Stimulated activated CD4-positive, alpha-beta T cell treated with anti-CD3 and anti-CD28 coated beads, Interleukin-2, amount 100 ng/mL, for 4 hours (primary cell): ENCODE measurements around the gene HIF1A.
"Not testable (repeated sequence)": the region's sequence is repeated elsewhere in the genome, so short reads cannot be mapped to it uniquely, and the experiment has no call there.

Source experiments
- DNase-seq: peaks from one replicate; pipeline ENCODE4 v3.0.0-alpha.2; 2020; ENCODE audit warnings: low read depth

The HIF1A gene

GRCh38 chr14:61694830-61695694 lies at the start of gene HIF1A:
Gene HIF1A, plus strand, starts transcription at chr14:61695513. Its CDS starts 292 bp downstream, at chr14:61695805.
- peak; percentile 96 for DNase-seq

GRCh38 chr14:61646366-61647116 lies 48.8 kb upstream of the HIF1A start:
- DNase-seq, result no peak

DNA sequence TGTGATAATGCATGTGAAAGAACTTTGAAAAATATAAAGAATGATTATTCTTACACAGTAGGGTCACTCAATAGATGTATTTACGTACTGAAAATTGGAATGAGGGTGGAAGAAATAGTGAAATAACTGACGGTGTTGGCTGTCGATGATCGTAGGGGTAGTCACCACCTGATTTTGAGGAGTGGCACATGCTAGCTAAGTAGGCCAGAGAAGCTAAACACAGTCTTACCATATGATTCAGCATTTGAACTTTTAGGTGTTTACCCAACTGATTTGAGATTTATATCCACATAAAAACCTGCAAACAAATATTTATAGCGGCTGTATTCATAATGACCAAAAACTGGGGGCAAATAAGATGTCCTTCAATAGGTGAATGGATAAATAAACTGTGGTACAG lies 47.6 kb upstream of the HIF1A start:
- DNase-seq, result no peak

DNA sequence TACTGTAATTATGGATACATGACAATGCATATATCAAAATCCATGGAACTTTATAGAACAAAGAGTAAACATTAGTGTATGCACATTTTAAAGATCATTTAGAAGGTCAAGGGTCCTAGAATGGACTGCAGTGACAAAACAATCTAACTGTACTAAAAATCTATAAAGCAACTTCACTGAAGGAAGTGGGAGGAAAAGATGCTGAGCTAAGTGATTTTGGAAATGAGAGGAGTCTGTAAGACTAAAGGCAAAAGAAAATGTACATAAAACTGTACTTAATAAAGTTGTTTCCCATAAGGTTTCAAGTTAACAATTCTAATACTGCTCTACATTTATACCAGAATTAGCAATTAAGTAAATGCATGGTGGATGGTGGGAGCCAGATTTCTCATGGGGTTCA lies 46.9 kb upstream of the HIF1A start:
- DNase-seq, result no peak

GRCh38 chr14:61649283-61649682 lies 46.0 kb upstream of the HIF1A start:
- no peak for DNase-seq

DNA sequence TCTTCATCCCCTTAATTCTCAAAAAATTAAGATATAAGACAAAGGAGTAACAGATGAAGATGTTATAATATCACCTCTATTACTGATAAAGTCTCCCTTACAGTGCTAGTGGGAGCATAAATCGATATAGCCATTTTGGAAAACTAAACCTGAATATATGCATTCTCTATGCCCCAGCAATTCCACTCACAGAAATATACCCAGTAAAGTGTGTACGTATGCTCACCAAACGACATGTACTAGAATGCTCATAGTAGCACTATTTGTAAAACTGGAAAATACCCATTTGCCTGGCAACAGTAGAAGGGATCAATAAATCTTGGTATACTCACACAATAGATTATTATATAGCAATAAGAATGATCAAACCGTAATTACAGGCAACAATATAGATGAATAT lies 44.0 kb upstream of the HIF1A start:
- no peak for DNase-seq

DNA sequence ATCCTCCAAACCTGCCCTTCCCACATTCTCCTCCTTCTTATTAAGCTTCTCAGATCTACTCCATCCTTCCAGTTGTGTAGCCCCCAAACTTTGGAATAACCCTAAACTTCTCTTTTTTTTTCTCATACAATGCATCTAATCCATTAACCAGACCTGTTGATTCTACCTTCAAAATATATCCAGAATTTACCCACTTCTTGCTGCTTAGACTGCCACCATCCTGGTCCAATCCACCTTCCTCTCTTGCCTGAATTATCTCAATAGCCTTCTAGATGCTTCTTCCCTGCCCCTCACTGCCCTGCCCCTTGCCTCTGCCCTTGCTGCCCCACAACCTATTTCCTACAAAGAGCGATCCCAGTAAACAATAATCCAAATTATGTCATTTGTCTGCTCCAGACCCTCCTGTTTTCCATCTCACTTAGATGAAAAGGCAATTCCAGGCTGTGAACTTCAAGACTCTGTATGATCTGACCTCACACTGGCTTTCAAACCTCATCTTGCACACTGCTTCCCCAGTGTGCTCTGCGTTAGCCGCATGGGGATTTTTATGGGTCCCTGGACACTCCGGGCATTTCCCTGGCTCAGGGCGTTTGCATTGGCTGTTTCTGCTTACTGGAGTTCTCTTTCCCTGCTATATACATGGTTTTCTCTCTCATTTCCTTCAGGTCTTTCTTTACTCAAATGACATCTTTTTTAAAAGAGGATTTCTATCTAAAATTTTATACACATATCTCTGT lies 42.6 kb upstream of the HIF1A start:
- DNase-seq, result no peak

GRCh38 chr14:61653507-61653906 lies 41.8 kb upstream of the HIF1A start:
- no peak for DNase-seq

- DNase-seq, result no peak
Measured at GRCh38 chr14:61654026-61654425, 41.3 kb upstream of the HIF1A start.

GRCh38 chr14:61655777-61656176 lies 39.5 kb upstream of the HIF1A start:
- no peak for DNase-seq

DNA sequence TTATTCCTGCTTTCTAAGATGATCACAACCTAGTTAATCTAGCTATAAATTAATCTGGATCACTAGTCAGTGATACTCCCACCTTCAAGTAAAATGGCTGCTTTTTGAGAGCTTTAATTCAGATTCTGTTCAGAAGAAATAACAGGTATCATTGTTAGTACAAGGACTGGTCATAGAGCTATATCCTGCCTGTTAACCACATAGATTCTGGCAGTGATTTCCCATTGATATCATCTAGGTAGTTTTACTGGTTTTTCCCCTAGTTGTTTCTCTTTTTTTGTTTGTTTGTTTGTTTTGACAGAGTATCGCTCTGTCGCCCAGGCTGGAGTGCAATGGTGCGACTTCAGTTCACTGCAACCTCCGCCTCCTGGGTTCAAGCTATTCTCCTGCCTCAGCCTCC lies 39.0 kb upstream of the HIF1A start:
- DNase-seq, result no peak

DNA sequence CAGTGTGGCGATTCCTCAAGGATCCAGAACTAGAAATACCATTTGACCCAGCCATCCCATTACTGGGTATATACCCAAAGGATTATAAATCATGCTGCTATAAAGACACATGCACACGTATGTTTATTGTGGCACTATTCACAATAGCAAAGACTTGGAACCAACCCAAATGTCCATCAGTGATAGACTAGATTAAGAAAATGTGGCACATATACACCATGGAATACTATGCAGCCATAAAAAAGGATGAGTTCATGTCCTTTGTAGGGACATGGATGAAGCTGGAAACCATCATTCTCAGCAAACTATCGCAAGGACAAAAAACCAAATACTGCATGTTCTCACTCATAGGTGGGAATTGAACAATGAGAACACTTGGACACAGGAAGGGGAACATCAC lies 37.2 kb upstream of the HIF1A start:
- not testable (repeated sequence) for DNase-seq

DNA sequence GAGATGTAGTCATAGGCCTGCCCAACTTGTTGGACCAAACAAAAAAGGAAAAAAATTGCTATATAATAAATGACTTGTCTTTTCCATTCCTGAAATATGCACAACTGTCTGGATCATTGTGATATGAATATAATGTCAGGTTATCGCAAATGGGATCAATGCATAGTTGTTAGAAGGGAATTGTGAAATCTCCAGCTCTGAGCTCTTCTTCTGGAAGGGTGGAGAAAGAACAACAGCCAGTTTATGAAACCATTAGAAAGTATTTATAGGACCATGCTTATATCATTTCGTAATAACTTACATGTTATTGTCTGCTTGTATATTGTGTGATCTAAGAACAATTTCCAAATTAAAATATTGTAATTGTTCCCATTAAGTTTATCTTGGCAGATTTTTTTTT lies 35.7 kb upstream of the HIF1A start:
- DNase-seq, result no peak

DNA sequence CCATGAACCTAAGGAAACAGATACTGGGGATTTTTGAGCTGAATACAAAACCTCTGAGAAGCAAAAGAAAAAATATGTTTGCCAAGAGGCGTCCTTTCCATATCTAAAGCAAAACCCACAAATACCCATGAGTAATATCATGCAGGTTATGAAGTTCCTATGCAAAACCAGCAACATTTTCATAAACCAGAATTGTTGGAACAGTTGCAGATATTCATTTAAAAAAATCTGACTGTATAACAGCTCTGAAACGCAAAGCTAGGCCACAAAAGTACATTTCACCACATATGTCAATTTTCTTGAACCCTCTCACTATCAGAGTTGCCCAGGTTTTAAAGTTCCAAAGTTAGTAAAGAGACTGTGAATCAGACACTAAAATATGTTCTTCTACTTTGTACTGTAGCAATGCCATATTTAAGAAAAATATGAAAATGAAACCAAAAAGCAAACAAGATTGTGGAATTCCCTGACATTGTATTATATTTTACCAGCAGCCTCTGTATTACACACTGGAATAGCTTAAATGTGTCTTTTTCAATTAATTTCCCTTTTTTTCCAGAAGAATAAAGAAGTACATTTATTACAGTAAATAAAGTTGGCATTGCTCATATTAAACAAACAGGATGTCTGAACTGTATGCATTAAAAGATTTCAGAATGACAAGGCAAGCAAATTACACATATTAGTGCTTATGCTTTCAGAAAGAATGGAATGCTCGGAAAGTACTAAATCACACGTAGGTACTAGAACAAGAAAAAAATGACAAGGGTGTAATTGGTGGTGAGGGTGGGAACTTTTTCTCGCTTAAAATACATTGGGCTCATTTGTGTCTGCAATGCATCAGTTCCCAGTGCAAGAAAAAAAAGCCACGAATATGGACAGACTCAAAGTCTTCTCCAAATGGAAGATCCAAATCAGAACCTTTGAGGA lies 33.6 kb upstream of the HIF1A start:
- DNase-seq, result no peak

GRCh38 chr14:61662437-61663311 lies 32.6 kb upstream of the HIF1A start:
- peak; percentile 54 for DNase-seq

DNA sequence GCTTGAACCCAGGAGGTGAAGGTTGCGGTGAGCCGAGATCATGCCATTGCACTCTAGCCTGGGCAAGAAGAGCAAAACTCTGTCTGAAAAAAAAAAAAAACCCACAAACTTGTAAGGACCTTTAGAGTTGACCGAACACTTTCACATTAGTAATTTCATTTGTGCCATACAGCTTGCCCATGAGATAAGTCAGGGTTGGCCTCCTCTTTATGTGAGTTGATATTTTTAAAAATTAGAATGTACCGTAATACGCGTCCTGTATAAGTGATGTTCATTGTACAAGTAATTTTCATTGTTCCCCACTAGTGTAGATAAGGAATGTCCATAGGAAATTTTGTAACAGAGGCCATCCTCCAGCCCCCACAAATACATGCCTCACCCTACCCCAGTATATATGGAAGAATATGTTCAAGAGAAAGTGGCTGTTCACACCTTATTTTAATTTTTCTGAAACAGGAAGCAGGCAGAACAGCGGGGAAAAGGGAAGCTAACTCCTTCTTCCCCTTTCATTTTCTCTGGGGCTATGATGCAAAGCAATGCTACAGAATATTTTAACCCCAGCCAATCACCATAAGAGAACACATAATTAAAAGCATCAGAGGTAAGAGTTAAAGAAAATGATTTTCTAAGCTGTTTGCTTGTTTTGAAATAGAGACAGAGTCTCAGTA lies 31.9 kb upstream of the HIF1A start:
- DNase-seq, result no peak

DNA sequence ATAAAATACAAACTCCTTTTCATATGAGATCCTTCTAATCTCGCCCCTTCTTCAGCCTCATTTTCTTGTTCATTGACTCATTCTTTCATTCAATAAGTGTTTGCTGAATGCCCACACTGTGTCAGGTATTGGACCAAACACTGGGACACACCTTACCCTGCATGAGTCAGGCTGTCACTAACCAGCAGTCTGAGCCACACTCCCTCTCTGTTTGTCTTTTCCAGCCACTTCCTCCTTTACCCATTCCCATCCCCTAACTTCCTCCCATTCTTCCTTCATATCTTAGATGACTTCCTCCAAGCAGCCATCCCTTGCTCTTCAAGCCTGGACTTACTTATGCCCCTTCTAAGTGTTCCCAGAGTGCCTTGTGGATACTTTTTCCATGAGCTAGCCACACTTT lies 27.0 kb upstream of the HIF1A start:
- DNase-seq, result no peak

DNA sequence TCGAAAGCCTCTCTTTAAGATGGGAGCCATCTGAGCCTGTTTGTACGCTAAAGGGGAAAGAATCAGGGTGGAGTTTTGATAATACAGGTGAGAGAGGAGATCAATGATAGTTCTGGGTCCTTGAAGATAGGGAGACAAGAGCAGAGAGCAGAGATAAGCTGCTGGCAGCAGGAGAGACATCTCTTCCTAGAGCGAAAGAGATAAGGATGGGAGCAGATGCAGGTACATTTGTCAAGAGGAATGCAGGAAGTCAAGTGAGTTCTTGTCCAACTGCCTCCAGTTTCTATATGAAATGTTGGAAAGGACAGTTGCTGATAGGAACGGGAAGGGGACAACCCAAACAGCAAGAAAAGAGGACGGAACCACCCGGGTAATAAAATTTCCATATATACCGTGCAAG lies 24.7 kb upstream of the HIF1A start:
- DNase-seq, result no peak

DNA sequence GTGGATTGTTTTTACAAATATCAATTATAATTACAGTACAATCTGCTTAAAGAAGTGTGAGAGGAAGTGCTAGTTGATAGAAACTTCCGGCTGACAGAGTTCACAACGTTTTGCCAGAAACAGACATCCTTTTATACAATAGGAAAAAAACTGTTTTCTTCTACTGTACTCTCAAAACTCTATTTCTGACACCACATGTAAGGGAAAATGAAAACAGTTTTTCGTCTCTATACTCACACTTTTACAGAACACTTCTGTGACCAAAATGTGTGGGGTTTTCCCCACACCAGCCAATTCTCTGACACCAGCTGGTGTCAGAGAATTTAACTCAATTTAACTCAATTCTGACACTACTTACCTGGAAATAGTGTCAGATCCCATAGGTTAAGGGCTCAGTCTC lies 24.2 kb upstream of the HIF1A start:
- DNase-seq, result peak; percentile 24

DNA sequence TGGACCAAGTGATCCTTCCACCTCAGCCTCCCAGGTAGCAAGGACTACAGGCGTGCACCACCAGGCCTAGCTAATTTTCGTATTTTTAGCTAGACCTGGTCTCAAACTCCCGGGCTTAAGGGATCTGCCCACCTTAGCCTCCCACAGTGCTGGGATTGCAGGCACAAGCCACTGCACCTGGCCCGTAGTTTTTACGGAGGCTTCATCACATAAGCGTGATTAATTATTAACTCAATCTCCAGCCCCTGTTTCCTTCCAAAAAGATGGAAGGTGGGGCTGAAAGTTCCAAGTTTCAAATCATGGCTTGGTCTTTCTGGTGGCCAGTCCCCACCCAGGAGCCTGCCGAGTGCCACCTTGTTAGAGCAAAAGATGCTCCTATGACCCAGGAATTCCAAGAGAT lies 22.5 kb upstream of the HIF1A start:
- no peak for DNase-seq
